Brain microvascular endothelial cell (primary cell): ENCODE measurements around the gene CHCHD1.
"Not testable (repeated sequence)": the region's sequence is repeated elsewhere in the genome, so short reads cannot be mapped to it uniquely, and the experiment has no call there.

Experiments
- DNase-seq: peaks from one replicate; pipeline ENCODE4 v3.0.0-alpha.2; 2020
- H3K27ac ChIP-seq: fragments of 250-450 bp; sonication (Bioruptor Pico); 2 replicates; pipeline ENCODE4 v1.5.1; 2020; ENCODE audit warnings: mild to moderate bottlenecking, moderate library complexity
- H3K27me3 ChIP-seq: fragments of 250-450 bp; sonication (Bioruptor Pico); replicated peaks from 2 replicates; pipeline ENCODE4 v1.5.1; 2020; ENCODE audit warnings: mild to moderate bottlenecking
- H3K36me3 ChIP-seq: fragments of 250-450 bp; sonication (Bioruptor Pico); replicated peaks from 2 replicates; pipeline ENCODE4 v1.5.1; 2020; ENCODE audit warnings: mild to moderate bottlenecking
- H3K4me3 ChIP-seq: 2 replicates; pipeline ENCODE4 v1.5.1; 2011; ENCODE audit warnings: low read depth, mild to moderate bottlenecking, control low read depth, low read length, moderate library complexity
- CTCF ChIP-seq: IDR thresholded peaks from 2 replicates; pipeline ENCODE4 v1.5.1; 2011; ENCODE audit warnings: low read depth, mild to moderate bottlenecking, moderate library complexity, low read length, control low read depth, inconsistent platforms; ENCODE audit errors: missing control alignments
- in situ Hi-C: cut with HindIII; loops from 2 replicates; pipeline ENCODE4 v1.10.0; 2017; ENCODE audit warnings: low sequenced_read_pairs, low pct_ligation_motif_present

CHCHD1 gene

GRCh38 chr10:73791871-73792400, 10.1 kb downstream of the CHCHD1 start:
- DNase-seq = no peak
- Histone ChIP-seq H3K27ac (no peak overlapping the region), H3K27me3 (no peaks in the 10 kb centered on the region), H3K4me3 (no peak overlapping the region), H3K36me3 (peaks cover 71% of the 10 kb centered on the region)
- TF ChIP-seq CTCF = no peak
- in situ Hi-C loops = no loop called here

GRCh38 chr10:73793456-73793855, 11.6 kb downstream of the CHCHD1 start:
- Histone ChIP-seq H3K4me3 (no peak overlapping the region), H3K27me3 (no peaks in the 10 kb centered on the region), H3K36me3 (peaks cover 87% of the 10 kb centered on the region), H3K27ac (no peak overlapping the region)
- no peak for TF ChIP-seq CTCF
- in situ Hi-C loops = no loop called here
- no peak for DNase-seq

- H3K27ac ChIP-seq, H3K27me3 ChIP-seq, in situ Hi-C loops, DNase-seq, H3K4me3 ChIP-seq: not testable (repeated sequence)
- peaks cover 94% of the 10 kb centered on the region for H3K36me3 ChIP-seq
These were observed 13.6 kb downstream of the CHCHD1 start for GRCh38 chr10:73795491-73795890.

GRCh38 chr10:73796035-73796434, 14.2 kb downstream of the CHCHD1 start:
- H3K27ac ChIP-seq, in situ Hi-C loops, DNase-seq, H3K4me3 ChIP-seq, H3K27me3 ChIP-seq: not testable (repeated sequence)
- peaks cover 92% of the 10 kb centered on the region for H3K36me3 ChIP-seq

GRCh38 chr10:73796766-73797165, 14.9 kb downstream of the CHCHD1 start:
- in situ Hi-C loops = no loop called here
- no peak for DNase-seq
- no peak overlapping the region for H3K27ac ChIP-seq
- no peak overlapping the region for H3K4me3 ChIP-seq
- TF ChIP-seq CTCF = no peak
- H3K27me3 ChIP-seq = no peaks in the 10 kb centered on the region
- peaks cover 92% of the 10 kb centered on the region for H3K36me3 ChIP-seq

- in situ Hi-C loops = no loop called here
- H3K27me3 ChIP-seq = no peaks in the 10 kb centered on the region
- TF ChIP-seq CTCF = no peak
- no peak for DNase-seq
- H3K4me3 ChIP-seq = no peak overlapping the region
- H3K36me3 ChIP-seq = peaks cover 92% of the 10 kb centered on the region
- no peak overlapping the region for H3K27ac ChIP-seq
These were observed 15.6 kb downstream of the CHCHD1 start for GRCh38 chr10:73797324-73798025.

- Histone ChIP-seq H3K4me3 (no peak overlapping the region), H3K27me3 (no peaks in the 10 kb centered on the region), H3K36me3 (peaks cover 92% of the 10 kb centered on the region), H3K27ac (no peak overlapping the region)
- no peak for TF ChIP-seq CTCF
- in situ Hi-C loops = no loop called here
- DNase-seq = no peak
These were observed 16.2 kb downstream of the CHCHD1 start for GRCh38 chr10:73798087-73798486.
